ENCODE data around the gene NAA40. TPM values are rescaled to one million over a fixed set of nuclear protein-coding genes. Genes with fewer than 3 reads are reported as not detected.

NAA40 gene
- total and polyA plus RNA-seq, 2 of the 4 experiments (the other 2 are of a cell fraction) = 15.2 to 24.7 TPM

- no peak for TF ChIP-seq CHD1 (IDR thresholded peaks at IDR 0.05; ENCODE audit: low read depth, low read length)
- TF ChIP-seq, protein P1, sequence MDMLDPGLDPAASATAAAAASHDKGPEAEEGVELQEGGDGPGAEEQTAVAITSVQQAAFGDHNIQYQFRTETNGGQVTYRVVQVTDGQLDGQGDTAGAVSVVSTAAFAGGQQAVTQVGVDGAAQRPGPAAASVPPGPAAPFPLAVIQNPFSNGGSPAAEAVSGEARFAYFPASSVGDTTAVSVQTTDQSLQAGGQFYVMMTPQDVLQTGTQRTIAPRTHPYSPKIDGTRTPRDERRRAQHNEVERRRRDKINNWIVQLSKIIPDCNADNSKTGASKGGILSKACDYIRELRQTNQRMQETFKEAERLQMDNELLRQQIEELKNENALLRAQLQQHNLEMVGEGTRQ (IDR thresholded peaks at IDR 0.05; ENCODE audit: low read depth, low read length) = peak; percentile 89
- TF ChIP-seq RAD21 (IDR thresholded peaks at IDR 0.05; ENCODE audit: low read length) = no peak
- no peak for TF ChIP-seq NFE2L2 (IDR thresholded peaks at IDR 0.05; ENCODE audit: low read depth, low read length)
- no peak for TF ChIP-seq POLR2A (IDR thresholded peaks at IDR 0.05; ENCODE audit: low read depth, low read length)
Observed at GRCh38 chr11:63938479-63939396, at the start of gene NAA40 (continued).
